Pancreas (tissue), 10 donors: ENCODE data around the gene MLN. TPM values are rescaled to one million over a fixed set of nuclear protein-coding genes. Genes with fewer than 3 reads are reported as not detected.

Experiments
- ATAC-seq, 4 donors: fragments of 200-7000 bp; cut with Tn5 transposase; one replicate each; pipeline versions ENCODE4 v1.8.0 to v1.9.1; 2020; ENCODE audit warnings: mild to moderate bottlenecking in 4 of 4, moderate library complexity in 4 of 4
- DNase-seq, 6 donors: peaks; one replicate each; pipeline ENCODE4 v3.0.0-alpha.2; 2020
- FAIRE-seq: peaks from 2 replicates; lab custom pipeline; 2012; peaks lifted over from hg19 to GRCh38; lab: Jason Lieb, UNC
- H3K27ac ChIP-seq, 4 donors: fragments of 200-600 bp; sonication (generic); 1 replicate in 3 of 4; 2 replicates in 1 of 4; pipeline versions ENCODE4 v1.5.0 to v1.8.0; 2020
- H3K27me3 ChIP-seq, 4 donors: fragments of 200-600 bp; one replicate each; pipeline ENCODE4 v1.8.0; 2021
- H3K36me3 ChIP-seq, 3 donors: fragments of 200-600 bp; sonication (generic) in 1 of 3; one replicate each; pipeline versions ENCODE4 v1.5.0 to v1.8.0; 2020 to 2021
- H3K4me1 ChIP-seq, 3 donors: fragments of 200-600 bp; one replicate each; pipeline ENCODE4 v1.8.0; 2021
- H3K4me3 ChIP-seq, 4 donors: fragments of 200-600 bp; sonication (generic) in 2 of 4; one replicate each; pipeline versions ENCODE4 v1.5.0 to v1.8.0; 2020 to 2021
- H3K9me3 ChIP-seq, 4 donors: fragments of 200-600 bp; one replicate each; pipeline ENCODE4 v1.8.0; 2021
- WGBS, 2 donors: extraction: QIAGEN DNeasy Blood & Tissue Kit; methylation state at CpG; one replicate each; pipeline ENCODE4 v1.1.7; 2013; 5-methylcytosine and 5-hydroxymethylcytosine counted together
- intact Hi-C, 3 donors: fragments of 100-400 bp; cut with DNase I; formaldehyde crosslinking; loops; one replicate each; pipeline versions ENCODE4 v1.11.1 to v1.14.2; 2022
- polyA plus RNA-seq, 2 donors: library from polyadenylated mRNA; stranded (reverse); fragments of 200-250 nt; gene quantifications; one replicate each; pipeline ENCODE4 v1.2.3, GENCODE V29; 2013
- total RNA-seq, 6 donors: library from RNA; stranded (reverse); fragmentation: NEBNext Ultra II Directional in 4 of 6; extraction: Animal tissue kit (Norgen Biotek cat#: 25700) in 4 of 6; gene quantifications; one replicate each; pipeline versions ENCODE4 v1.2.1 to v1.2.4, GENCODE V29; 2021 to 2023
- TF ChIP-seq, protein P1 (sequence below), 4 donors: fragments of 200-600 bp; sonication (generic) in 3 of 4; IDR thresholded peaks; one replicate each; pipeline versions ENCODE4 v1.5.0 to v1.8.0; 2021; ENCODE audit warnings: antibody characterized with exemption in 4 of 4
- donor health status: healthy with polysubstance abuse.
- donor health status: DM: no; HTN: no; CAD: no; lungs with moderate emphysema.
- donor health status: DM: no; HTN: no; CAD: no.
- donor health status: control.
- donor health status: control.
- donor health status: Bipolar disorder and iron deficiency.
- donor health status: DM: yes; HTN: yes; CAD: no.
- donor health status: DM: no; HTN: no; CAD: no.
- donor health status: DM: no; HTN: no; CAD: no.
- donor health status: DM: yes; HTN: yes; CAD: no.

MLN gene
- total and polyA plus RNA-seq, 8 donors: not detected

- DNase-seq: no peak
- no peaks in the 10 kb centered on the region for H3K4me1 ChIP-seq
- WGBS, 2 donors: 83 to 93% methylated on average over 2 of the region's 2 CpGs
- peak in 1 of 4 donors; percentile 5 for ATAC-seq
- no peaks in the 10 kb centered on the region for H3K27me3 ChIP-seq
- TF ChIP-seq, protein P1, sequence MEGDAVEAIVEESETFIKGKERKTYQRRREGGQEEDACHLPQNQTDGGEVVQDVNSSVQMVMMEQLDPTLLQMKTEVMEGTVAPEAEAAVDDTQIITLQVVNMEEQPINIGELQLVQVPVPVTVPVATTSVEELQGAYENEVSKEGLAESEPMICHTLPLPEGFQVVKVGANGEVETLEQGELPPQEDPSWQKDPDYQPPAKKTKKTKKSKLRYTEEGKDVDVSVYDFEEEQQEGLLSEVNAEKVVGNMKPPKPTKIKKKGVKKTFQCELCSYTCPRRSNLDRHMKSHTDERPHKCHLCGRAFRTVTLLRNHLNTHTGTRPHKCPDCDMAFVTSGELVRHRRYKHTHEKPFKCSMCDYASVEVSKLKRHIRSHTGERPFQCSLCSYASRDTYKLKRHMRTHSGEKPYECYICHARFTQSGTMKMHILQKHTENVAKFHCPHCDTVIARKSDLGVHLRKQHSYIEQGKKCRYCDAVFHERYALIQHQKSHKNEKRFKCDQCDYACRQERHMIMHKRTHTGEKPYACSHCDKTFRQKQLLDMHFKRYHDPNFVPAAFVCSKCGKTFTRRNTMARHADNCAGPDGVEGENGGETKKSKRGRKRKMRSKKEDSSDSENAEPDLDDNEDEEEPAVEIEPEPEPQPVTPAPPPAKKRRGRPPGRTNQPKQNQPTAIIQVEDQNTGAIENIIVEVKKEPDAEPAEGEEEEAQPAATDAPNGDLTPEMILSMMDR (IDR thresholded peaks at IDR 0.05): no peak
- no peaks in the 10 kb centered on the region for H3K36me3 ChIP-seq
- H3K9me3 ChIP-seq: no peaks in the 10 kb centered on the region
- no peak for FAIRE-seq
- no peak overlapping the region for H3K4me3 ChIP-seq
- intact Hi-C loops: loop anchor here in 1 of 3 donors (5.0 to 10.0 kb wide), 2 partner anchors 49 to 177 kb away; partner anchors contain the start of genes BAK1 and UQCC2
- no peak overlapping the region for H3K27ac ChIP-seq
Observed at GRCh38 chr6:33761581-33761921, 42.3 kb downstream of the MLN start.

- no peaks in the 10 kb centered on the region for H3K9me3 ChIP-seq
- FAIRE-seq (no peak), ATAC-seq (no peak), DNase-seq (no peak)
- no peak overlapping the region for H3K4me3 ChIP-seq
- WGBS, 2 donors: 88 to 89% methylated on average over 9 of the region's 9 CpGs
- H3K27ac ChIP-seq: no peak overlapping the region
- TF ChIP-seq, protein P1 (IDR thresholded peaks at IDR 0.05): no peak
- intact Hi-C loops: loop anchor here in 1 of 3 donors (5.0 to 10.0 kb wide), 2 partner anchors 48 to 175 kb away; partner anchors contain the start of genes BAK1 and UQCC2
- H3K4me1 ChIP-seq: no peaks in the 10 kb centered on the region
- H3K36me3 ChIP-seq: no peaks in the 10 kb centered on the region
- no peaks in the 10 kb centered on the region for H3K27me3 ChIP-seq
Observed at GRCh38 chr6:33759887-33760629, 43.7 kb downstream of the MLN start.

- Histone ChIP-seq H3K4me3 (no peak overlapping the region), H3K4me1 (no peaks in the 10 kb centered on the region), H3K36me3 (no peaks in the 10 kb centered on the region), H3K27ac (no peak overlapping the region), H3K9me3 (no peaks in the 10 kb centered on the region), H3K27me3 (no peaks in the 10 kb centered on the region)
- no peak for FAIRE-seq
- ATAC-seq: no peak
- TF ChIP-seq, protein P1 (IDR thresholded peaks at IDR 0.05): no peak
- 48% methylated on average over 7 of the region's 7 CpGs for WGBS, 2 donors
- intact Hi-C loops: no loop called here
- DNase-seq: no peak
Observed at GRCh38 chr6:33758815-33759216, 45.0 kb downstream of the MLN start.

DNA sequence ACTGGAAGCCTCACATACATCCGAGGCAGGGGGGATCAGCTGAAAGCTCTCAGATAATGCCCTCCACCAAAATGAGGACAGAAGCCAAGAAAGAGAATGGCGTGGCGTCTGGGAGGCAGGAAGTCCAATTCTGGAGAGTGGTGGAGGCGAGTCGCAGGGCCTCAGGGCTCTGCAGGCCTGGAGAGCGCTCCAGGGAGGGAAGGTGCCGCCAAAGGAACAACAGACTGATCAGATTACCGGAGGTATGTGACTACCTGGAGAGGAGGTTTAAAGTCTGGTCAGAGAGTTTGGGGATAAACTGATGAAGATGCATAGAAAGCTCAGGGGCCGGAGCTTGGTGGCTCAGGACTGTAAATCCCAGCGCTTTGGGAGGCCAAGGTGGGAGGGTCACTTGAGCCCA, 45.9 kb downstream of the MLN start:
- Histone ChIP-seq H3K27ac (no peak overlapping the region), H3K9me3 (no peaks in the 10 kb centered on the region), H3K4me1 (no peaks in the 10 kb centered on the region), H3K4me3 (no peak overlapping the region), H3K27me3 (no peaks in the 10 kb centered on the region), H3K36me3 (no peaks in the 10 kb centered on the region)
- FAIRE-seq: no peak
- ATAC-seq: no peak
- intact Hi-C loops: no loop called here
- no peak for DNase-seq
- 87 to 88% methylated on average over 10 of the region's 10 CpGs for WGBS, 2 donors
- TF ChIP-seq, protein P1 (IDR thresholded peaks at IDR 0.05): no peak

DNA sequence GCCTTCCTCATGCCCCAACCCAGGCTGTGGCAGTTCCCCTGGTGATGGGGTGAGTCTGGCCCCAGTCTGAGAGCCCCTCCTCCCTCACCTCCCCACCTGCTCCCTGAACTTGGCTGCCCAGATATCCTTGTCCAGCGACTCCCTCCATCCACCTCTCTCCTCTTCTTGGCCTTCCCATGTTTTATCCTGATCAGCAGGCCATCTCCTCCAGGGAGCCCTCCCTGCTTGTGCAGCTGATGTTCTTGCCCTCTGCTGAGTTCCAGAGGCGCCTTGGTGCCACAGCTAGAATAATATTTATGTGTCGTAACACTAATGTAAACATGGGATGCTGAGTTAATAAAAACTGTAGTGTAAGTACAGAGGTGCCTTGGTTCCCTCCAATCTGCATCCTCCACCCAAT, 46.7 kb downstream of the MLN start:
- no peak for DNase-seq
- Histone ChIP-seq H3K27ac (no peak overlapping the region), H3K36me3 (no peaks in the 10 kb centered on the region), H3K4me1 (no peaks in the 10 kb centered on the region), H3K27me3 (no peaks in the 10 kb centered on the region), H3K9me3 (no peaks in the 10 kb centered on the region), H3K4me3 (no peak overlapping the region)
- FAIRE-seq: no peak
- ATAC-seq: no peak
- intact Hi-C loops: no loop called here
- 75 to 82% methylated on average over 2 to 3 of the region's 3 CpGs for WGBS, 2 donors
- TF ChIP-seq, protein P1 (IDR thresholded peaks at IDR 0.05): no peak
